G401.6 (cell line): ENCODE results near the gene THSD4.

ENCODE experiments used
- FAIRE-seq: peaks from 2 replicates; lab custom pipeline; 2012; peaks lifted over from hg19 to GRCh38; lab: Jason Lieb, UNC

THSD4 gene

DNA sequence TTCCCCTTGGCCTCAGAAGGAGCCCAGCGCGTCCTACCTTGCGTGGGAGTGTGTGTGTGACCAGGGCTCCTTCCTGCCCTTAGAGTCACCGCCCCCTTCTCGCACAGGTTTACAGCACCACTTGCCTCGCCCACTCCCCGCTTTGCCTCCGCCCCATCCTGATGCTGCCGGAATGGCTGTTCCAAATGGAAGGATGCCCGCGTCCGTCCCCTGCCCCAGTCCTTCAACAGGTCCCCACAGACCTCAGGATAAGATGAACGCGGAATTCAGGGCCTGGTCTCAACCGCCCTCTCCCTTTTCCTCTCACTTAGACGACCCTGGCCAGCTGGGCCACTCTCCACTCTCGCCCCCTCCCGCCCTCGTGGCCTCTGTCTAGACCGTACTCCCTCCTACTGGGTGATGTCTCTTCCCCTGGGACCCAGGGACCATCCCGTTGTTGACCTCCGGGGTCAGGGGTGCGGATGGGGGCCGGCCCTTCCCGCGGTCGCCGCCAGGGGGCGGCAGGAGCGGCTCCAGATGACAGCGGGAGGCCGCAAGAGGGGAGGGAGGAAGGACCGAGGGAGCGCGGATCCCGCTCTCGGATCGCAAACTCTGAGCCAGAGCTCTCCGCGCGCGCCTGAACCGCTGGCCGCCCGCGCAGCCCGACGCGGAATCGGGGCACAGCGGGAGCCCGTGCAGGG lies at the start of gene THSD4:
TSS of gene THSD4 (plus strand) at position 585 of the 680 bp plus-strand sequence.
- no peak for FAIRE-seq

DNA sequence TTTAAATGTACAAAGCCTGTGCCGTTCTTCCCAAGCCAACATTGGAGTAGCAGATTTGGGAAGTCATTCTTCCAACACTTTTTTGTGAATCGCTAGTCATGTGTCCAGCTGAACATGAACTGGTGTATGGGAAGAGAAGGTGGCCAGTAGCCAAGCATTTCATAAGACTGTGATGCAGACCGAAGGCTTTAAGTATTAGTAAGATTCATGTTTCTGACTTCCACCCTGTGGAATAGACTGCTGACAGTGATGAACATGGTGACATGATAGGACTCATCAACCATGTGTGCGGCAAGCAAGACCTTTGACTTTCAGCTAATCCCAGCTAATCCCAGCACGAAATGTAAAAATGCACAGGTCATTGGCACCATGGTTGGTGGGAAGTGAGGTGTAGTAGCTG lies 48.3 kb upstream of the THSD4 start:
- no peak for FAIRE-seq

DNA sequence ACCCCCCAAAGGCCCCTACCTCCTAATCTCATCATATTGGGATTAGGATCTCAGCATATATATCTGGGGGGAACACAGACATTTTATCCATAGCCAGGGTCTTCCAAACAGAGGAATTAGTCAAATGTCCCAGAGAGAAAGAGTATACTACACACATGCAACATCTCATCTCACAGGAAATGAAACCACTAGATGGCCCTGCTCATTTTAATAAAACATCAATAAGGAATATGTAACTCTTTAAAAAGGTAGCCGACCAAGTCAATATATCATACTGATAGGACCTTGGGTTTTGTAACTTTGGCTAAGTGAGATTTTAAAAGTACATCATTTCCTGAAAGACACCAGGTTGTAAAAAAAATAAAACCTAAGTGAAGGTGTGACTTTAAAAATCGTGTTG lies 45.6 kb upstream of the THSD4 start:
- FAIRE-seq = no peak

DNA sequence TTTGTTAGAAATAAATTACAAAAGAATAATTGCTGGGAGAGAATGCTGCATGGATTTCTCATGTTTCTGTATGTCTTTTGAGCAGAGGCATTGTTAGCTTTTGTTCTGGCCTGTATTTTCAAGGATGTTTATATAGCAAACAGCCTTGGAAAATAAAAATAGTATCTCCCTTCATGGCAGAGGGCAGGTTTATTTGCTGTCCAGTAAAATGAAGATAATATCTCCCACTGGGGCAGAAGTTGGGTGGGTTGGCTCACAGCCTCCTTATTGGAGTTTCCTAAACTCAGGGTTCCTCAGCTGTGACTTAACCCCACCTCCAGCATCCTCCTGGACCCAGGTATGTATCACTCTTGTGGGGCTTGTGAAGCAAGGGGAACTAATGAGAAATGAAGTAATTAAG lies 43.7 kb upstream of the THSD4 start:
- no peak for FAIRE-seq

DNA sequence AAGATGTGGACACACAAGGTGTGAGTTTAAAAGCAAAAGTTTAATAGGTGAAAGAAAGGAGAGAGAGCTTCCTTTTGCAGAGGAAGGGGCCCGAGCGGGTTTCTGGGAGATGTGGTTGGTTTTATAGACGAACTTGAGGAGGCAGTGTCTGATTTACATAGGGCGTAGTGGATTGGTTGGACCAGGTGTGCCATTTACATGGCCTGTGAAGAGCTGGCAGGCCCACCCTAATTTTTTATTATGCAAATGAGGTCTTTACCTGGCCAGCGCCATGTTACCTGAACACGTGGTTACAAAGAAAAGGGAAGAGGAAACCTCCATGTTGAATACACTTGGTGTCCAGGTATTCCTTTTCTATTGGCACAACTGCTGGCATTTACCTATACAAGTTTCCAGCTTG lies 42.8 kb upstream of the THSD4 start:
- FAIRE-seq = no peak

DNA sequence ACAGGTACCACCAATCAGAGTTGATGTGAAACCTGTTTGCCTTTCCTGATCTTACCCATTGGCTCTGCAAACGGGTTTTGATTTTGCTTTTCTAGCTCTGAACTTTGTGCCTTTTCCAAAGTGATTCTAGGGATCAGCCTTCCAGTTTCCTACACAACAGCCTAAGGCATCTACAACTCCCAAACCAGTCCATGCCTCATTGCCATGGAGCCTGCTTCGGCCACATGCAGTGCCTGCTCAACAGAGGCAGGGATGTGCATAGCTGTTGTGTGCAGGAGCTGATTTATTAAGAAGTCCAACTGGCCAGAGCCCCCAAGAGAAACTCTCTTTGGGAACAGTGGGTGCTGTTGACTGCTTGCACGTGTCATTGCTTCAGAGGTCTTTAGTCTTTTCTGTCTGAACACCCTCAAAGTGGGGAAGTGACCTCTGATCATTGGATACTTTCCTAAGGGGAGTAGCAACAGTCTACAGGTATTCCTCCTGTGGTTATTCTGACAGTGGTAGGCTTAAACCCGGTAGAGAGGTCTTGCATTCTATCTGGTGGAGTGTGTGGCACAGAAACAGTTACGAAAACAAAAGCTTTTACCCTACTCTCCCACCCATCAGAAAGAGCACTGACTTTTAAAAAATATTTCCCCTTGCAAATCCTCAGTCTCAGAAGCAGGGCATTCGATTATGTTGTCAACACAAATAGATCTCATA lies 36.6 kb upstream of the THSD4 start:
- no peak for FAIRE-seq

DNA sequence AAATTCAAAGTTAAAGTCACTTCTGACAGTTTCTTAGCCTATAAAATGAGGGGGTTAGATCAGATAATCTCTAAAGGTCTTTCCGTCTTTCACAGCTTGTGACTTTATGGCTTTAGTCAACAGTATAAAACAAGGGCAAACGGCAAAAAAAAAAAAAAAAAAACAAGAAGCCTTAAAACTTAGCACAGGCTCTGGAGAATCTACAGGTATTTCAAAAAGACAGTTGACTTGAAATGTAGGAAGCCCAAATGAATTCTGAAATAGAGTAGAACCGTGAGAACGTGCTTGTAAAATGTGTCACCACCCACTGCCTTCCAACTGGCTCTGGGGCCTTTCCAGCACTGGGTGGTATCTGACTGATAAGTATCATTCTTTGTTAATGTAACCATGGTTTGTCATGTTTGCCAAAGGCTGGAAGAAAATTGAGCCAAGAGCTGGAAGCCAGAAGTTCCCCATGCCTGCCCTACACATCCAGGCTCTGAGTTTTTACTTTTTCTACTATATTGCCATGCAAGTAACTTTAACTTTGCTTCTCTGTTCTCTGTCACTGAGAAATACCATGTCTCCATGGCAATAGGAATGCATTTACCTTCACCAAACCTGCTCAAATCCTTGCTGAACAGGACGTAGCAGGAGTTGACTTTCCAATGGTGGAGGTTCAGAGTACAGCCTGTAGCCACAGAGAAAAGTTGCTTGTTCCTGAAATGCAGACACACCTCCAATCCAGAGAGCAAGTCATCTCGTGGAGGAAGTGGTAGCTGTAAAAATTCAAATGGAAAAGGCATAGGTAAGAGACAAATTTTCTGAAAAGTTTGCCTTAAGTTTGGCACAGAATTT lies 35.8 kb upstream of the THSD4 start:
- no peak for FAIRE-seq

DNA sequence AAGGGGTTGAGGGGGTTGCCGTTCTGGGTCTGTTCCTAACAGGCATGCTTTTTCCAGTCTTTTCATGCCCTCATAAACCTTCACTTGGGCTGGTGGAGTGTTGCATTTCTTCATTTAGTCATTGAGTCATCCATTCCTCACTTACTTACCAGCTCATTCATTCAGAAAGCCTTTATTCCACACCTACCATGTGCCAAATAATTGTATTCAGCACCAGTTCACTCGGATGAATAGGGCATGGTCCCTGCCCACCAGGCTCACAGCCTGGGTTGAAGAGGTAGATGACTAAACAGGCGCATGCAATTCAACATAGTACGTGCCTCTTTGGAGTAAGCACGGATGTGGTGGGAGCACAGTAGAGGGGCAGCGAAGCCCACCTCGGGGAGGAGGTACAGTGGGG lies 35.1 kb upstream of the THSD4 start:
- FAIRE-seq = no peak

DNA sequence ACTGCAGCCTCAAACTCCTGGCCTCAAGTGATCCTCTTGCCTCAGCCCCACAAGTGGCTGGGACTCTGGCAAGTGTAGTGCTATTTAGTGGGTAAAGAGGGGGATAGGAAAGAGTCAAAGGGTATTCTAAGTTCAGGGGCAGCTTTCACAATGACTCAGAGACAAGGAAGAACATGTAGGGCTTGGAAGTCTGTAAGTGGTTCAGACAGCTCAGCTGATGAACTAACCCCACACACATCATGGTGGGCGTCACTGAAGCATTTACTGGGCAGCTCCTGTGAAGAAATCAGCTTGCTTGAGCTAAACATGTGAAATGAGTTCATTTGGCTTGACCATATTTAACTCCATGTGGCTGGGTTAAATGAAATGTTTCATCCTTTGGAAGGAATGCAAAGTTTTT lies 34.6 kb upstream of the THSD4 start:
- FAIRE-seq = no peak

DNA sequence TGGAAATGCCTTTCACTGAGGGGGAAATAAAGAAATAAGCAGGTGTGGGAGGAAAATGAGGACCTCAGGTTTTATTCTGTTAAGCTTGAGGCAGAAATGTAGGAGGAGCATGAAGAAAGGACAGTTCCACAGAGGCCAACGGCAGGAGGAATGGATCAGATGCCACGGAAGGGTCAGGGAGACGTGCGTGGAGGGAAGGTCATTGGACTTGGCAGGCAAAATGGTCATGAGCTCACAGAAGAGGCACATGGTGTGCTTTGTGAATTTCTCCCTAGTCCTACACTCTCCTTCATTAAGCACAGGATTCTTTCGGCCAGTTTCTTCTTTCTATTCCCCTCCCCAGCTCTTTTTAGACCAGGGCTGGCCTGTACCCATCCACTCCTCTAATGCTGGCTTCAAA lies 32.5 kb upstream of the THSD4 start:
- FAIRE-seq = no peak

DNA sequence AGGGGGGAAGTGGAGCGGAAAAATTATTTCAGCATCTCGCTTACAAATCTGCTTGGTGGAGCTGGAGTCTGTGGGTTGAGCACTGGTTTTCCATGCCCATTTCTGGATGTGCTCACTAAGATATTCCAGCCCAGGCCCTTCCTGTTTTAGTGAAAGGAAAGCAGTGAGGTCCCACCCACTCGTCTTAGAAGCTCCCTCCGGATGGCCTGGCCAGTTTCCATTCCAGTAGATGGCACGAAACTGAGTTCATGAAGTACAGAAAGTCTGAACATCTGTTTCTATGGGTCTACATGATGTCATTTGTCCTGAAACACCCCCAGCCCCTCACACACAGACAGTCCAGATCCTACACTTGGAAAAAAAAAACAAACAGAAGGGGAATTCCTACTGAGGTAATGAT lies 31.9 kb upstream of the THSD4 start:
- FAIRE-seq = no peak

DNA sequence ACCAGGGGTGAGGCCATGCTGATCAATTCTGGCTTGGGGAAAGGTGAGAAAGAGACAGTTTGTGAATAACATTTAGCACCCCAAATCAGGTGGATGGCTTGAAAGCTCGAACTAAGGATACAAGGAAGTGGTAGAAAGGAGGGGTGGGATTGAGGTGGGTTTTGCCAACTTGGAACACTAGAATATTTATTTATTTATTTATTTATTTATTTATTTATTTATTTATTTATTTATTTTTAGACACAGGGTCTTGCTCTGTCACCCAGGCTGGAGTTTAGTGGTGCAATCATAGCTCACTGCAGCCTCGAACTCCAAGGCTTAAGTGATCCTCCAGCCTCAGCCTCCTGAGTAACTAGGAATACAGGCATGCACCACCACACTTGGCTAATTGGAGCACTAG lies 31.0 kb upstream of the THSD4 start:
- no peak for FAIRE-seq

DNA sequence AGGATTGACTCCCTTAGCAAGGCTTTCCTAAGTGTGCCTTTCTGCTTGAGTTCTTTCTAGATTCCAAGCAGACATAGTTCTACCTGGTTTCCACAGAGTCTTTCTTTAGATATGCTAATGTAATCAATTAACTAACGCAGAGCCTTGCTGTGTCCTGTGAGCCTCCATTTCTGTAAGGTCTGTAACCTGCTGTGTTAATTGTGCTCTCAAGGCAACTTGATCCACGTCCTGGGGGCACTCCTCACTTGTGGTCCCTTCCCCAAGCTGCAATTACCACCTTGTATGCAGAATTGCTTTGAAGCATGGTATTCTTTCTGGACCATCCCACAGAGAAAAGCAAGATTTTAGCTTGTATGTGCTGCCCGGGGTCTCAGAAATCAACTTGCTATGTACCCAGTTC lies 29.5 kb upstream of the THSD4 start:
- no peak for FAIRE-seq

DNA sequence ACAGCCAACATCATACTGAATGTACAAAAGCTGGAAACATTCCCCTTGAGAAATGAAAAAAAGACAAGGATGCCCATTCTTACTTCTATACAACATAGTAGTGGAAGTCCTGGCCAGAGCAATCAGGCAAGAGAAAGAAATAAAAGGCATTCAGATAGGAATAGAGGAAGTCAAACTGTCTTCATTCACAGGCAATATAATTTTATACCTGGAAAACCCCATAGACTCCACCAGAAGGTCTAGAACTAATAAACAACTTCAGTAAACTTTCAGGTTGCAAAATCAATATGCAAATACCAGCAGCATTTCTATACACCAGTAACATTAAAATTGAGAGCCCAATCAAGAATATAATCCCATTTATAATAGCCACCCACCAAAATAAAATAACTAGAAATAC lies 27.1 kb upstream of the THSD4 start:
- no peak for FAIRE-seq

DNA sequence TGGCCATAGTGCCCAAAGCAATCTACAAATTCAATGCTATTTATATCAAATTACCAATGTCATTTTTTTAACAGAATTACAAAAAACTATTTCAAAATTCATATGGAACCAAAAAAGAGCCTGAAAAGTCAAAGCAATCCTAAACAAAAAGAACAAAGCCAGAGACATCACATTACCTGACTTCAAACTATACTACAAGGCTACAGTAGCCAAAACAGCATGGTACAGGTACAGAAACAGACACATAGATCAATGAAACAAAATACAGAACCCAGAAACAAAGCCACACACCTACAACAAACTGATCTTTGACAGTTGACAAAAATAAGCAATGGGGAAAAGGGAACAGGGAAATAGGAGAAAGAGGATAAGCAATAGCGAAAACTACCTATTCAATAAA lies 26.6 kb upstream of the THSD4 start:
- no peak for FAIRE-seq

DNA sequence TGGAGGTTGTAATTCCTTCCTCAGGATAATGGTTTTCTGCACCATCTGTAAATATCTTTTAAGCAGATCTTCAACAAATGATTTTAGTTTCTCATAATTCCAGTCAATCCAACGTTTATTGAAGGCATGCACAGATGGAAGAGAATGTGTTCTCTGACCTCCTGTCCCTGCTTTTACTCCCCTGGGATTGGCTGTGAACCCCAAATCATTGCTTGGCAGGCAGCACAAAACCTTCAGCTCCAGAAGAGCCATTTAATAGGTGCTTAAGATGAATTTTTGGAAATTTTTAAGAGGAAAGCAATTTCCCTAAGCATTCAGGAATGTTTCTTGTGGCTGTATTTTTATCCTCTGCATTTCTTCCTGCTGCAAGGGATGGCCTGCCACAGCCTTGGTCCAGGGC lies 25.5 kb upstream of the THSD4 start:
- no peak for FAIRE-seq

DNA sequence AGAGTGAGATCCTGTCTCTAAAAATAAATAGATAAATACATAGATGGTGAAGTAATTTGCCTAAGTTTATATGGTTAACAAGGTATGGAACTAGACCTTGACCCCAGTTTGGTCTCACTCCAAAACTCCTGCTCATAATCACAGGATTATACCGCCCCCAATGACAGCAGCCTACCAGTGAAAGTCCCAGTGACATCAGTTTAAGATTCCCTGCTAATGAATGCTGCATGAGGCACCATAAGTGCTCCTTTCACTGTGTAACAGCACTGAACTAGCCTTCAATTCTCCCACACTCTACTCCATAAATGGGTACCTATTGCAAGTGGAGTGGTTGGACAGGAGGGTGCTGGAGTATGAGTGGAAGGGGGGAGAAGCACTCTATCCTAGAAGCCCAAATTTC lies 23.7 kb upstream of the THSD4 start:
- FAIRE-seq = no peak

DNA sequence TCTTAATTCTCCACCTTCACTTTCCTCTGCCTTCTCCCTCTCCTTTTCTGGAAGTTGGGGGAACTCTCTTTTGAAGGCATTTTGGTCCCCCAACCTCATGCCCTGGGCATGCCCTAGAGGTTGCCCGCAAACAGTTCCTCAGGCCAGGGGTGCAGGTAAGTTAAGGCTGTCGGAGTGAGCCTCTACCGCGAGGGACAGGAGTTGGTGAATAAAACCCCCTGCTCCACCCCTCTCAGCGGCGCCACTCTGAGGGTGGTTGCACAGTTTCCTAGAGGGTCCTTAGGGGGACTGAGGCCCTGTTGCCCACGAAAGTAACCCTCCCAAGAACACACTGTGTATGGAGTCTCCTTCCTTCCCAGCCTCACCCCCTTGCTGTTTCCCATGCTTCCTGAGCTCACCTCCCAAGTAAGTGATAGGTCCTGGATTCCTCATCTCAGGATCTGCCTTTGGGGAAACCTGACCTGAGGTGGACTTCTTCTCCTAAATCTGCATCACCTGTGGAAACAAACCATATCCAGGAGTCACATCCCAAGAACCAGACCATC lies 23.1 kb upstream of the THSD4 start:
- FAIRE-seq = no peak

DNA sequence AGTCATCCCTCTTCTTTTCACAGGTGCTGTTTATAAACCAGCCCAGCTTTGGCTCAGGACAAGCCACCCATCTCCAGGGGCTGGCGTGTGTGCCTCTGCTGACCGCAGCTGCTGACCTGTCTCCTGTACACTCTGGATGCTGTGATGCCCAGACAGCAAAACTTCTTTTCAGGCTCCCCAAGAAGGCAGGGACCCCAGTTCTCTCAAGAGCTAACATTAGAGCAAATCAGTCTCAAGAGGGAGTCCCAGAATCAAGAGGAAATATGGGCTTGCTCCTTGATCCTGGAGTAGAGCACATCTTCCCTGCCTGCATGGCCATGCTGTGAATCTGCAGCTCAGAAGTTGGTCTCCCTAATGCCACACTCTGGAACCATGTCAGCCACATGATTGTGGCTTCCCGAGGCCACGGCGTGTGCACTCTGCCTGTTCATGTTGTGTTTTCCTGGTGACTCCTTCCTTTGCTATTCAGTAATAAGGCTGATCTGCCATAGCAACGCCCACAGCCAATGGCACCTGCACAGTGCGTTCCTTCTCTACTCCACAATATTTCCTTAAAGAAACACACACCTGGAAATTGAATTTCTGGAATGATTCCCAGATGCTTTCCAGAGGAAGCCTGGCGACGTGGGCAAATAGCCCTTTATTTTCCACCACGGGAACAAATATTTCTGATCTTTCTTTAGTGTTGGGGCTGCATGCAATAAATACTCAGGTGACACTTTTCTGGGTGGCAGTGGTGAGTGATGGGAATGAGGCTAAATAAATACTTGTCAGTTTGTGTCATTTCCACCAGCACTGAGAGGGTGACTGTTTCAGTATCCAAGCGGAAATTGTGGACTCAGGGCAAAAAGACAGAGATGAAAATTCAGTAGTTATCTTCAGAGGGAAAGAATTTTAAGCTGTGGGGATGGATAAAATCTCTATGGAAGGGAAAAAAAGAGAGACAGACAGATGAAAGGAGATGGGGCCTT lies 21.9 kb upstream of the THSD4 start:
- no peak for FAIRE-seq

DNA sequence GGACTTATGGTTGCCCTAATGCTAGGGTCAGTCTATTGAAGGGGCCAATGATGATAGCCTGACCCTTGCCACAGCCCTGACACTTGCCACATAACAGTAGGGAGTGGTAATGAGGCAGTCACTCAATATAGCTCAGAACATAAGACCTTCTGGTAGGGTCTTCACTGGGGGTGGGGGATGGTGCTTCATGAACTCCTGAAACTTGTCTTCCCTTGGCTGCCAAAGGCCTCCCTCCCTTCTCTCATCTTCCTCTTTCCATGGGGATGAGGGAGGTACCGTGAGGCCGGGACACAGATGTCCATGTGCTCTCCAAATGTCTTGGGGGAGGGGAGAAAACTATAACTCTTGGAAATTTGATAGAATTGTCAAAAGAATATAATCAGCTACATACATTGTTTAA lies 21.1 kb upstream of the THSD4 start:
- no peak for FAIRE-seq

DNA sequence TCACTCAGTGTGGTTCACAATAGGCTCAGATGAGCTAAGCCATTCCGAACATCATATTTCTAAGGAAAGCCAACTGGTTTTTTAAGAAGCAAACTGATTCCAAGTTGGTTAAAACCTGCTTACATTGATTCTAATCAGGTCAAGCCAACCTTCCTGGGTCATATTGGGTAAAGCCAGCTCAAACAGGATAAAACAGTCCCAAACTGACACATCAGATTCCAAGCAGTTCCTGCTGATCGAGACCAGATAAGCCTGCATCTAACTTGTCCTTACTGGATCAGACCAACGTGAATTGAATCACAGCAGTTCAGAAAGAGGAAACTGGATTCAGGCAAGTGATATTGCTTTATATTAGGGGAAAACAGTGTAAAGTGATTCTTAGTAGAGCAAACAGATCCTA lies 18.6 kb upstream of the THSD4 start:
- no peak for FAIRE-seq

DNA sequence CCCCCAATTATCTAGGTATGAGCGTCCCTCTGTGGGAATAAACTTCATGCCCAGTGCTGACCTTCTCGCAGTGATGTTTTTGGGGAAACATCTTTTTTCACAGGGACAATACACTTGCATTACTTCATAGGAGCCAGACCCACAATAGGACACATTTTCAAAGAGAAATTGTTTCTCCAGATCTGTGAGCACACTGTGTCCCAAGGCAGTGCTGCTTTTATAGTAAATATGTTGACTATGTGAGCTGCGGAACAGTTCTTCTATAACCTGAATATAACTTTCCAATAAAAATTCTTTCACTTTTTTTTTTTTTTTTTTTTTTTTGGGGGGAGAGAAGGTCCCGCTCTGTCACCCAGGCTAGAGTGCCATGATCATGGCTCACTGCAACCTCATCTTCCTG lies 17.4 kb upstream of the THSD4 start:
- FAIRE-seq = no peak
